Lung (tissue), 12 donors: ENCODE data around the gene PRSS56. TPM values are rescaled to one million over a fixed set of nuclear protein-coding genes. Genes with fewer than 3 reads are reported as not detected.
A peak's percentile ranks its signal among the peaks of the same experiment; 100 is the strongest.

Experiments used
- ATAC-seq: fragments of 200-7000 bp; cut with Tn5 transposase; one replicate; pipeline ENCODE4 v1.9.1; 2020; ENCODE audit warnings: moderate number of reproducible peaks; ENCODE audit not compliant: insufficient read depth, low FRiP score
- DNase-seq, 3 donors: peaks; one replicate each; pipeline ENCODE4 v3.0.0-alpha.2; 2013 to 2017
- H3K27ac ChIP-seq, 2 donors: one replicate each; pipeline ENCODE4 v1.5.1; 2013; ENCODE audit warnings: mild to moderate bottlenecking in 2 of 2, moderate library complexity in 2 of 2, control low read depth in 1 of 2, inconsistent platforms in 1 of 2, low read depth in 1 of 2, low read length in 1 of 2
- H3K27me3 ChIP-seq, 3 donors: one replicate each; pipeline ENCODE4 v1.5.1; 2013; ENCODE audit warnings: low read length in 2 of 3; ENCODE audit not compliant: control insufficient read depth in 3 of 3, insufficient read depth in 3 of 3
- H3K36me3 ChIP-seq, 4 donors: one replicate each; pipeline ENCODE4 v1.5.1; 2013; ENCODE audit warnings: low read length in 4 of 4, mild to moderate bottlenecking in 1 of 4, moderate library complexity in 1 of 4; ENCODE audit not compliant: control insufficient read depth in 4 of 4, insufficient read depth in 4 of 4
- H3K4me1 ChIP-seq, 5 donors: one replicate each; pipeline ENCODE4 v1.5.1; 2013; ENCODE audit warnings: low read length in 5 of 5, mild to moderate bottlenecking in 2 of 5, moderate library complexity in 1 of 5; ENCODE audit not compliant: control insufficient read depth in 5 of 5, insufficient read depth in 5 of 5
- H3K4me3 ChIP-seq: one replicate; pipeline ENCODE4 v1.5.1; 2013; ENCODE audit warnings: mild to moderate bottlenecking, control low read depth, moderate library complexity
- H3K9ac ChIP-seq, 2 donors: one replicate each; pipeline ENCODE4 v1.5.1; 2013; ENCODE audit warnings: low read length in 2 of 2, control low read depth in 1 of 2; ENCODE audit not compliant: insufficient read depth in 1 of 2
- H3K9me3 ChIP-seq, 4 donors: one replicate each; pipeline ENCODE4 v1.5.1; 2013; ENCODE audit warnings: low read length in 3 of 4, mild to moderate bottlenecking in 1 of 4, moderate library complexity in 1 of 4; ENCODE audit not compliant: control insufficient read depth in 4 of 4, insufficient read depth in 3 of 4
- WGBS, 2 donors: extraction: QIAGEN DNeasy Blood & Tissue Kit; methylation state at CpG; one replicate each; pipeline ENCODE4 v1.1.7; 2013; 5-methylcytosine and 5-hydroxymethylcytosine counted together
- polyA plus RNA-seq, 2 donors: library from polyadenylated mRNA; stranded (reverse); fragments of 200-250 nt; gene quantifications; one replicate each; pipeline ENCODE4 v1.2.1, GENCODE V29; 2013
- total RNA-seq, 2 donors: library from RNA; depleted of rRNA in 1 of 2; stranded (reverse); fragments of >200 nt in 1 of 2; gene quantifications; one replicate each; pipeline ENCODE4 v1.2.1, GENCODE V29; 2014 to 2021
- TF ChIP-seq, protein P1 (sequence below): IDR thresholded peaks from 2 replicates; pipeline ENCODE4 v1.5.1; 2012; ENCODE audit warnings: mild to moderate bottlenecking; ENCODE audit errors: control extremely low read depth, extremely low read depth
- donor health status: control.
- donor health status: control.
- donor health status: Bipolar disorder and iron deficiency.
- donor health status: healthy.
- donor health status: DM: yes; HTN: yes; CAD: no.

Gene PRSS56
- total and polyA plus RNA-seq, 4 donors = not detected

DNA sequence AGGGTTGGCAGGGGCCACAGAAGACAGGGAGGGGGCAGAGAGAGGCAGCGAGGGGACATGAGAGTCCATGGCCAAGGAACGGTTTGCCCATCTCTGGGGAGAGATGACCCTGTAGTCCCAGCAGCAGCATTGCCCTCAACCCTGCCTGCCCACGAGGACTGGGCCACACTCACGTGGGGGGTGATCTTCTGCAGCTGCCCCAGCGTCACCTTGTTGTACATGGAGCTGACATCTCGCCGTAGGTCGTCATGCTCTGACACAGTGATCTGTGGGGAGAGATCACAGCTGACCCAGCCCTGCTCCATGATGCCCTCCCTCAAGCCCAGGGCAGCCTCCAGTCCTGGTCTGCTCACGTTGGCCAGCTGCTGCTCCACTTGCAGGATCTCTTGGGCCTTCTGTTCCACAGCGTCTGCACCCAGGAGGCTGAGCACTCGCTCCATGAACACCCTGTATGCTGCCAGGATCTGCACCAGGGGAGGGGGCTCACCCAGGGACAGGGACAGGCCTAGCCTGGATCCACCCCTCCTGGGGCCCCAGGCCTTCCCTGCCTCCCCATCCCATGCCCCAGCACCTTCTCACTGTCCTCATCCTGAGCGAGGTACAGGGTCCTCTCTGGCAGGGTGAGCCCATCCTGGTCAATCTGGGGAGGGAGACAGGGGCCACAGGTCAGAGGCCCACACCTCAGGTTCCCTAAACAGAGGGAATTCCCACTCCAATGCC is 35.4 kb upstream of the PRSS56 start:
- no peak overlapping the region for H3K27ac ChIP-seq
- TF ChIP-seq, protein P1, sequence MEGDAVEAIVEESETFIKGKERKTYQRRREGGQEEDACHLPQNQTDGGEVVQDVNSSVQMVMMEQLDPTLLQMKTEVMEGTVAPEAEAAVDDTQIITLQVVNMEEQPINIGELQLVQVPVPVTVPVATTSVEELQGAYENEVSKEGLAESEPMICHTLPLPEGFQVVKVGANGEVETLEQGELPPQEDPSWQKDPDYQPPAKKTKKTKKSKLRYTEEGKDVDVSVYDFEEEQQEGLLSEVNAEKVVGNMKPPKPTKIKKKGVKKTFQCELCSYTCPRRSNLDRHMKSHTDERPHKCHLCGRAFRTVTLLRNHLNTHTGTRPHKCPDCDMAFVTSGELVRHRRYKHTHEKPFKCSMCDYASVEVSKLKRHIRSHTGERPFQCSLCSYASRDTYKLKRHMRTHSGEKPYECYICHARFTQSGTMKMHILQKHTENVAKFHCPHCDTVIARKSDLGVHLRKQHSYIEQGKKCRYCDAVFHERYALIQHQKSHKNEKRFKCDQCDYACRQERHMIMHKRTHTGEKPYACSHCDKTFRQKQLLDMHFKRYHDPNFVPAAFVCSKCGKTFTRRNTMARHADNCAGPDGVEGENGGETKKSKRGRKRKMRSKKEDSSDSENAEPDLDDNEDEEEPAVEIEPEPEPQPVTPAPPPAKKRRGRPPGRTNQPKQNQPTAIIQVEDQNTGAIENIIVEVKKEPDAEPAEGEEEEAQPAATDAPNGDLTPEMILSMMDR = no peak
- peaks cover 0 to 7% (median 0%) of the 10 kb centered on the region in 5 donors for H3K4me1 ChIP-seq
- no peak overlapping the region for H3K4me3 ChIP-seq
- WGBS, 2 donors = 79 to 86% methylated on average over 12 of the region's 12 CpGs
- no peaks in the 10 kb centered on the region for H3K36me3 ChIP-seq
- peaks cover 0 to 2% (median 0%) of the 10 kb centered on the region in 4 donors for H3K9me3 ChIP-seq
- ATAC-seq (no peak), DNase-seq (no peak)
- no peak overlapping the region for H3K9ac ChIP-seq
- peaks cover 15 to 64% (median 32%) of the 10 kb centered on the region in 3 donors for H3K27me3 ChIP-seq

- Histone ChIP-seq H3K4me1 (peaks cover 0 to 7% (median 0%) of the 10 kb centered on the region in 5 donors), H3K36me3 (no peaks in the 10 kb centered on the region), H3K27ac (no peak overlapping the region), H3K9ac (no peak overlapping the region), H3K9me3 (peaks cover 0 to 2% (median 0%) of the 10 kb centered on the region in 4 donors), H3K27me3 (peaks cover 15 to 67% (median 32%) of the 10 kb centered on the region in 3 donors), H3K4me3 (no peak overlapping the region)
- ATAC-seq = no peak
- WGBS, 2 donors = 7 to 10% methylated on average over 22 of the region's 22 CpGs
- peak in 1 of 3 donors; percentile 7 for DNase-seq
- TF ChIP-seq, protein P1 = no peak
Measured at GRCh38 chr2:232485348-232485756, 34.8 kb upstream of the PRSS56 start.

DNA sequence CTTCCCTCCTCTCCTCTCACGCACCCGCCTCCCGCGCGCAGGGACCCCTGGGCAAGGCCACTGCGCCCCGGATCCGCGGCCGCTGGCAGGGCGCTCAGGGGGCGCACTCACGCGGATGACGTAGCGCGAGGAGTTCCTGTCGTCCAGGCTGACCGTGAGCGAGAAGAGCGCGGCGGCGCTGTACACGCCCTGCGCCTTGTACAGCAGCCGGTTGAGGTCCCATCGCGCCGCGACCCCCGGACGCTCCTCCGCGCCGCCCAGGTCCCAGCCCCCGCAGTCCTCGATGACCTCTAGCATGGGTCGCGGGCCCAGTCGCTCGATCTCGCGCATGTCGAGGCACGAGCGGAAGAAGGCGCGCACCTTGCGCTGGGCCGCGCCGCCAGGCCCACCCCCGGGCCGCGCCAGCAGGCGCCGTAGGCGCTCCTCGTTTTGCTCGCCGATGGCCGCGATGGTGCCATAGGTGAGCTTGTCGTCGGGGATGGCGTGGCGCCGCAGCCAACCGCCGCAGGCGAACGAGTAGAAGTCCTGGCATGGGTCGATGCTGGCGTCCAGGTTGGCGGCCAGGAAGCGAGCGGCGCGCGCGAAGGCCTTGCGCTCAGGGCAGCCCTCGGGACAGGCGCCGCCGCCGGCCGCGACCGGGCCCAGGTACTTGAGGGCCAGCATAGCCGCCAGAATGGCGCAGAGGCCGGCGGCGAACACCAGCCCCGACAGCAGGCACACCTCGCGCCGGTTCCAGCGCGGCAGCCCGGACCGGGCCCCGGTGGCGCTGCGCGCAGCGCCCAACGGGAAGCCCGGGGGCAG is 34.2 kb upstream of the PRSS56 start:
- 3 to 4% methylated on average over 91 to 111 of the region's 111 CpGs for WGBS, 2 donors
- H3K27me3 ChIP-seq = peaks cover 15 to 67% (median 32%) of the 10 kb centered on the region in 3 donors
- H3K9me3 ChIP-seq = peaks cover 0 to 5% (median 0%) of the 10 kb centered on the region in 4 donors
- H3K9ac ChIP-seq = no peak overlapping the region
- H3K4me1 ChIP-seq = peaks cover 0 to 7% (median 0%) of the 10 kb centered on the region in 5 donors
- no peak overlapping the region for H3K27ac ChIP-seq
- H3K4me3 ChIP-seq = no peak overlapping the region
- no peak for ATAC-seq
- no peaks in the 10 kb centered on the region for H3K36me3 ChIP-seq
- TF ChIP-seq, protein P1 = no peak
- peak in 1 of 3 donors; percentile 13 for DNase-seq
